ENCODE data around the gene ALG12.

GRCh38 chr22:49951986-49952896 lies 34.0 kb upstream of the ALG12 start:
- TF ChIP-seq CTCF (IDR thresholded peaks at IDR 0.05) (no peak), NFYB (CRISPR knock-in tag; conservative IDR thresholded peaks at IDR 0.05; ENCODE audit: low read depth) (no peak), HMGXB4 (CRISPR knock-in tag; IDR thresholded peaks at IDR 0.05) (no peak), STAT6 (CRISPR knock-in tag; conservative IDR thresholded peaks at IDR 0.05; ENCODE audit: low read depth) (no peak), MYBL2 (CRISPR knock-in tag; IDR thresholded peaks at IDR 0.05) (no peak), USF2 (CRISPR knock-in tag; IDR thresholded peaks at IDR 0.05) (no peak), ATF3 (CRISPR knock-in tag; conservative IDR thresholded peaks at IDR 0.05) (no peak), NR2C2 (CRISPR knock-in tag; IDR thresholded peaks at IDR 0.05) (no peak), PRDM15 (CRISPR knock-in tag; IDR thresholded peaks at IDR 0.05) (no peak), MAX (CRISPR knock-in tag; IDR thresholded peaks at IDR 0.05) (no peak), E2F1 (CRISPR knock-in tag; IDR thresholded peaks at IDR 0.05) (no peak), TCF7 (CRISPR knock-in tag; IDR thresholded peaks at IDR 0.05; ENCODE audit: low read depth) (no peak), ESRRA (CRISPR knock-in tag; IDR thresholded peaks at IDR 0.05; ENCODE audit: borderline replicate concordance) (no peak), ZNF317 (CRISPR knock-in tag; IDR thresholded peaks at IDR 0.05; ENCODE audit: borderline replicate concordance, low read depth) (no peak)

Measured in WTC11 (cell line).